ENCODE measurements around the gene ARHGEF17.

The ARHGEF17 gene

GRCh38 chr11:73393479-73394415, 85.7 kb downstream of the ARHGEF17 start:
- DNase-seq (ENCODE audit: low read depth, low spot score) = peak; percentile 25

- DNase-seq (ENCODE audit: low read depth, low spot score) = no peak
These were observed 86.6 kb downstream of the ARHGEF17 start for GRCh38 chr11:73394416-73395296.

- no peak for DNase-seq (ENCODE audit: low read depth, low spot score)
These were observed 87.5 kb downstream of the ARHGEF17 start for GRCh38 chr11:73395297-73396208.

- DNase-seq (ENCODE audit: low read depth, low spot score) = no peak
These were observed 88.3 kb downstream of the ARHGEF17 start for GRCh38 chr11:73396251-73396930.

GRCh38 chr11:73396985-73397384, 88.9 kb downstream of the ARHGEF17 start:
- DNase-seq (ENCODE audit: low read depth, low spot score) = no peak

- no peak for DNase-seq (ENCODE audit: low read depth, low spot score)
These were observed 89.5 kb downstream of the ARHGEF17 start for GRCh38 chr11:73397468-73398131.

- no peak for DNase-seq (ENCODE audit: low read depth, low spot score)
These were observed 90.1 kb downstream of the ARHGEF17 start for GRCh38 chr11:73398132-73398526.

- no peak for DNase-seq (ENCODE audit: low read depth, low spot score)
These were observed 90.6 kb downstream of the ARHGEF17 start for GRCh38 chr11:73398721-73399120.

GRCh38 chr11:73399159-73399590, 91.1 kb downstream of the ARHGEF17 start:
- DNase-seq (ENCODE audit: low read depth, low spot score) = no peak

- no peak for DNase-seq (ENCODE audit: low read depth, low spot score)
These were observed 91.6 kb downstream of the ARHGEF17 start for GRCh38 chr11:73399636-73400035.

- DNase-seq (ENCODE audit: low read depth, low spot score) = no peak
These were observed 92.2 kb downstream of the ARHGEF17 start for GRCh38 chr11:73400293-73400692.

GRCh38 chr11:73401217-73401923, 93.3 kb downstream of the ARHGEF17 start:
- DNase-seq (ENCODE audit: low read depth, low spot score) = no peak

- no peak for DNase-seq (ENCODE audit: low read depth, low spot score)
These were observed 94.1 kb downstream of the ARHGEF17 start for GRCh38 chr11:73401924-73402833.

- DNase-seq (ENCODE audit: low read depth, low spot score) = no peak
These were observed 94.7 kb downstream of the ARHGEF17 start for GRCh38 chr11:73402834-73403185.

- DNase-seq (ENCODE audit: low read depth, low spot score) = no peak
These were observed 95.5 kb downstream of the ARHGEF17 start for GRCh38 chr11:73403541-73403940.

- no peak for DNase-seq (ENCODE audit: low read depth, low spot score)
These were observed 96.0 kb downstream of the ARHGEF17 start for GRCh38 chr11:73404048-73404447.

GRCh38 chr11:73404506-73405145, 96.5 kb downstream of the ARHGEF17 start:
- DNase-seq (ENCODE audit: low read depth, low spot score) = no peak

- no peak for DNase-seq (ENCODE audit: low read depth, low spot score)
These were observed 97.1 kb downstream of the ARHGEF17 start for GRCh38 chr11:73405146-73405510.

All from activated naive CD8-positive, alpha-beta T cell treated with anti-CD3 and anti-CD28 coated beads, Interleukin-2, amount 50 U/mL, for 16 hours (primary cell).